NCI-H2227 treated with DMSO at 0.1 percent for 48 hours (cell line): ENCODE results near the gene LRRC14B.
"Not testable (repeated sequence)": the region's sequence is repeated elsewhere in the genome, so short reads cannot be mapped to it uniquely, and the experiment has no call there.

Experiments used
- DNase-seq: peaks from one replicate; lab custom pipeline; 2025; lab: John Stamatoyannopoulos, UW

LRRC14B gene

GRCh38 chr5:241045-241669 is 49.9 kb downstream of the LRRC14B start:
- not testable (repeated sequence) for DNase-seq

GRCh38 chr5:243683-244367 is 52.5 kb downstream of the LRRC14B start:
- not testable (repeated sequence) for DNase-seq

GRCh38 chr5:245717-246116 is 54.4 kb downstream of the LRRC14B start:
- DNase-seq, result not testable (repeated sequence)
